HepG2 (cell line): ENCODE measurements around the gene TRA2B. TPM values are rescaled to one million over a fixed set of nuclear protein-coding genes. Genes with fewer than 3 reads are reported as not detected.

Experiments
- ARID2 ChIP-seq: sonication (generic); formaldehyde crosslinking; IDR thresholded peaks from 2 replicates; pipeline ENCODE4 v1.8.1; 2022; ENCODE audit warnings: mild to moderate bottlenecking, missing genetic modification reagents, borderline replicate concordance
- ELK4 ChIP-seq: sonication (generic); formaldehyde crosslinking; IDR thresholded peaks from 2 replicates; pipeline ENCODE4 v1.9.0; 2021; ENCODE audit warnings: missing genetic modification reagents, borderline replicate concordance
- ETV6 ChIP-seq: sonication (generic); formaldehyde crosslinking; conservative IDR thresholded peaks from 2 replicates; pipeline ENCODE4 v1.4.0; 2020; ENCODE audit warnings: missing genetic modification reagents
- KAT7 ChIP-seq: IDR thresholded peaks from 2 replicates; pipeline ENCODE4 v1.6.1; 2018; ENCODE audit warnings: borderline replicate concordance, missing compliant biosample characterization
- MATR3 ChIP-seq: sonication (generic); formaldehyde crosslinking; IDR thresholded peaks from 2 replicates; pipeline ENCODE4 v1.4.0; 2020; ENCODE audit warnings: missing genetic modification reagents
- MED13 ChIP-seq: sonication (generic); formaldehyde crosslinking; IDR thresholded peaks from 2 replicates; pipeline ENCODE4 v1.5.0; 2020; ENCODE audit warnings: missing genetic modification reagents
- RBAK ChIP-seq: sonication (generic); formaldehyde crosslinking; IDR thresholded peaks from 2 replicates; pipeline ENCODE4 v1.5.1; 2020; ENCODE audit warnings: mild to moderate bottlenecking, missing genetic modification reagents
- SATB2 ChIP-seq: sonication (generic); formaldehyde crosslinking; IDR thresholded peaks from 2 replicates; pipeline ENCODE4 v1.5.0; 2020; ENCODE audit warnings: missing genetic modification reagents
- SNAPC2 ChIP-seq: sonication (generic); formaldehyde crosslinking; IDR thresholded peaks from 2 replicates; pipeline ENCODE4 v1.8.1; 2022; ENCODE audit warnings: mild to moderate bottlenecking, missing genetic modification reagents
- TCF7L2 ChIP-seq: IDR thresholded peaks from 2 replicates; pipeline ENCODE4 v1.6.1; 2011; ENCODE audit warnings: mild to moderate bottlenecking, low read depth, low read length, moderate library complexity
- TEAD3 ChIP-seq: optimal IDR thresholded peaks from 2 replicates; pipeline ENCODE3; 2016; ENCODE audit warnings: borderline replicate concordance
- ZBTB46 ChIP-seq: sonication (generic); formaldehyde crosslinking; IDR thresholded peaks from 2 replicates; pipeline ENCODE4 v1.4.0; 2020; ENCODE audit warnings: mild to moderate bottlenecking, missing genetic modification reagents, borderline replicate concordance
- ZNF235 ChIP-seq: sonication (generic); formaldehyde crosslinking; IDR thresholded peaks from 2 replicates; pipeline ENCODE4 v1.8.1; 2023; ENCODE audit warnings: mild to moderate bottlenecking, missing genetic modification reagents, borderline replicate concordance
- ZNF318 ChIP-seq: sonication (generic); formaldehyde crosslinking; IDR thresholded peaks from 2 replicates; pipeline ENCODE4 v1.4.0; 2020; ENCODE audit warnings: mild to moderate bottlenecking, missing genetic modification reagents
- ZNF326 ChIP-seq: sonication (generic); formaldehyde crosslinking; IDR thresholded peaks from 2 replicates; pipeline ENCODE4 v1.4.0; 2020; ENCODE audit warnings: missing genetic modification reagents, borderline replicate concordance
- ZNF331 ChIP-seq: sonication (generic); formaldehyde crosslinking; IDR thresholded peaks from 2 replicates; pipeline ENCODE4 v1.4.0; 2020; ENCODE audit warnings: missing genetic modification reagents
- ZNF780A ChIP-seq: sonication (generic); formaldehyde crosslinking; IDR thresholded peaks from 2 replicates; pipeline ENCODE4 v1.8.0; 2022; ENCODE audit warnings: mild to moderate bottlenecking, missing genetic modification reagents, moderate library complexity
- ZNF782 ChIP-seq: sonication (generic); formaldehyde crosslinking; IDR thresholded peaks from 2 replicates; pipeline ENCODE4 v1.4.0; 2020; ENCODE audit warnings: missing genetic modification reagents, mild to moderate bottlenecking, borderline replicate concordance
- ZNF878 ChIP-seq: sonication (generic); formaldehyde crosslinking; IDR thresholded peaks from 2 replicates; pipeline ENCODE4 v1.8.1; 2023; ENCODE audit warnings: mild to moderate bottlenecking, missing genetic modification reagents, moderate library complexity
- ZSCAN31 ChIP-seq: sonication (generic); formaldehyde crosslinking; IDR thresholded peaks from 2 replicates; pipeline ENCODE4 v1.5.0; 2020; ENCODE audit warnings: low read depth, mild to moderate bottlenecking, missing genetic modification reagents
- polyA plus RNA-seq, 8 experiments: library from polyadenylated mRNA; depleted of rRNA in 3 of 8; stranded (reverse) in 7 of 8; unstranded in 1 of 8; fragments of >200 nt; fragmentation: Illumina TruSeq in 4 of 8; extraction: Trizol in 4 of 8; gene quantifications; 2 replicates each; pipeline versions ENCODE4 v1.2.1 to v1.2.3, GENCODE V29; 2011 to 2016; ENCODE audit warnings: low read depth in 4 of 8, missing spikeins in 1 of 8, mixed read lengths in 1 of 8; ENCODE audit not compliant: insufficient read depth in 1 of 8
- total RNA-seq, 5 experiments: library from RNA; depleted of rRNA; stranded (reverse); fragments of >200 nt; fragmentation: Illumina TruSeq; extraction: Trizol; gene quantifications; 2 replicates each; pipeline ENCODE4 v1.2.3, GENCODE V29; 2016; ENCODE audit warnings: low read depth in 1 of 5

TRA2B gene
- total and polyA plus RNA-seq, 2 of the 13 experiments (the other 11 are each of a cell fraction or from before 2014, with no cell fraction given): 105 to 241 TPM

GRCh38 chr3:185966655-185967054 lies 28.8 kb upstream of the TRA2B start (continued):
- TF ChIP-seq ZNF326 (CRISPR knock-in tag): no peak
- TF ChIP-seq SATB2 (CRISPR knock-in tag): no peak
- TF ChIP-seq ZNF331 (CRISPR knock-in tag): peak; percentile 51; the same call in 1 of the 2 replicates
- TF ChIP-seq MED13: no peak
- no peak for TF ChIP-seq ZSCAN31 (CRISPR knock-in tag)
- no peak for TF ChIP-seq ZBTB46 (CRISPR knock-in tag)
- TF ChIP-seq ARID2: no peak
- TF ChIP-seq ZNF235: no peak
- no peak for TF ChIP-seq ZNF878 (CRISPR knock-in tag)
- TF ChIP-seq RBAK: no peak
- TF ChIP-seq ZNF780A (CRISPR knock-in tag): no peak
- TF ChIP-seq KAT7 (CRISPR knock-in tag): no peak
- TF ChIP-seq TCF7L2: peak; percentile 84; the same call in 1 of the 2 replicates
- TF ChIP-seq SNAPC2: no peak
- TF ChIP-seq ELK4: no peak
- no peak for TF ChIP-seq ETV6 (CRISPR knock-in tag)
- TF ChIP-seq TEAD3 (CRISPR knock-in tag): peak; percentile 7
- no peak for TF ChIP-seq MATR3 (CRISPR knock-in tag)
- TF ChIP-seq ZNF782: no peak
- TF ChIP-seq ZNF318: no peak
